GM19328 (cell line): ENCODE results near the gene ADISSP.

Experiments used
- ATAC-seq: cut with Tn5 transposase; IDR thresholded peaks from one replicate; pipeline ENCODE4 v1.9.1; 2021; ENCODE audit warnings: mild to moderate bottlenecking, moderate library complexity; ENCODE audit not compliant: unreplicated experiment

Gene ADISSP

DNA sequence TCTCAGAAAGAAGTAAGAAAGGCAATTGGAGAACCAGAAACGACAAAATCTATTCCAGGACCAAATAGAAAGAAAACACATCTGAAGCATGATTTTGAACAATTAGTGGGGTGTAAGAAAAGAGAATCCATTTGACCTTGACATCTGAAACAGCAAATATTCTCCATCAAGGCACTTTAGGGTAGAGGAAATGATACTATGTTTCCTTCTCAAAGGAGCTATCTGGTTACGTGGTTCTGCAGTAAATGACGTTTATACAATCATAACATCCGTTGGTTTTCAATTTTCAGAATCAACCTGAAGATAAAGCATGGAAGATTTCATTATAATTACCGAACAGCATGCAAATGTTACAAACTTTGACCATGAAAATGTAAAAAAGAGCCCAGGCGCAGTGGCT, 46.9 kb downstream of the ADISSP start:
- no peak for ATAC-seq

DNA sequence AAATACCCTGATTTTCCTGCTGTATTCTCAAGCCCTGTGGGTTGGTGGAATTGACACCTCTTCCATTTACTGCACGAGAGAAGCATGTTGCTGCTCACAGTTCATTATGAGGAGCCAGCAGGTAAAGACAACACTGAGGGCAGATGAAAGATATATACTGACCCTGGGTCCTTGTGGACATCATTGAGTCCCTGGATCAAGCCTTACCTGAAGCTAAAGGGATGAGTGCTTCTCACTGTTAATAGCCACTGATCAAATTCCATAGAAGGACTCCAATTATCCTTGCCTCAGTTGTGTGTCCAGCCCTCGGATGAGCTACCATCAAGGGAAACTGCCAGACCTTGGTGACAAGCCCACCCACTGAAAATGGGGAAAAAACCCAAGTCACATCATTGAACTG, 47.5 kb downstream of the ADISSP start:
- ATAC-seq = no peak

DNA sequence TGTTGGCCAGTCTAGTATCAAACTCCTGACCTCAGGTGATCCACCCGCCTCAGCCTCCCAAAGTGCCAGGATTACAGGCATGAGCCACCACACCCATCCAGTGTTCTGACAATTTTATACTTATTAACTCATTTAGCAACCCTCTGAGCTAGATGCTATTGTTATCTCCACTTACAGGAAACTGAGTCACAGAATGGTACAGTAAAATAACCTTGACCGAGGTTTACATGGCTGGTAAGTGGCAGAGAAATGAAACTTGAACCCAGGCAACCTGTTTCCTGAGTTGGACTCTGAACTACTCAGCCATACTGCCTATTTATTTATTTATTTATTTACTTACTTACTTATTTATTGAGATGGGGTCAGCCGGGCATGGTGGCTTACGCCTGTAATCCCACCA, 48.5 kb downstream of the ADISSP start:
- no peak for ATAC-seq

DNA sequence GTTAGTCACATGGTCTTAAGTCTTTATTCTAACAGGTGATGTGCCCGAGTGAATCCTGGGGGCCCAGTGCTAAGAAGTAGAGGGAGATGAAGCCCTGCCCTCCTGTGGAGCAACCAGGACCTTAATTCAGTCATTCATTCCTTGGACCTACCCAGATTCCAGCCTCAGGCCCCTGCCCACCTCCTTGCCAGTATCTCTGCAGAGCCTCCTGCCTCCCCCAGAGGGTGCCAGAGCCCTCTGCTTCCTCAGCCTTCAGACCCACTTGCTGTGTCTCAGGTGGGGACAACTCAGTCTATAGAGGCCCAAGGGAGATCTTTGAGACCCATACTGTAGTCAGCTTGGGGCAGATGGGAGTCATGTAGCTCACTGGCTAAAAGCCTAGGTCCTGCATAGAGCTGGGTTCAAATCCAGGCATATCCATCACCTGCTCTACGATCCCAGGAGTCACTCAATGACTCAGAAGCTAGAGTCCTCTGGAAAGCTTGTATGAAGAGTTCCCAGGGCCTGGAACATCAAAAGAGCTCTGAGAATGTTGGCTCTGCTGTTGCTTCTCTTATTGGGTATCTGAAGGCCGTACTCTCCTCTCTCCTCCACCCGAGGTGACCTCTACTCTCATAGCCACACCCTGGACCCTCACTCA, 51.2 kb downstream of the ADISSP start:
- no peak for ATAC-seq

DNA sequence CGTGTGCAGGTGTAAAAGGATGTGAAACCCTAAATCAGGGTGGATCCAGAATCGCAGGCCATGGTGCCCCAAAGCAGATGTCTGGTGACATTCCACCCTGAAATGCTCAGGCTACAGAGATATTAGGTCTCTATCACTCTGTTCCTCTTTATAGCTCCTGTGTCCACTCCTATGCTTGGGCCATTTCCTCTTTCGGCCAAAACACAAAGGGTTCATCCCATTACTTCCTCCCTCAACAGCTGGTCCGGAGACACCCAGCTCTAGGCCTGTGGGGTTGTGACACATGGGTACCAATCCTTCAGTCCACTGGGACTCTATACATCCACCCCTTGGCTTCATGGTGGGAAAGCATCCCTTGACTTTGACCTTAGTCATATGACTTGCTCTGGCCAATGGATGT, 53.5 kb downstream of the ADISSP start:
- ATAC-seq = no peak

DNA sequence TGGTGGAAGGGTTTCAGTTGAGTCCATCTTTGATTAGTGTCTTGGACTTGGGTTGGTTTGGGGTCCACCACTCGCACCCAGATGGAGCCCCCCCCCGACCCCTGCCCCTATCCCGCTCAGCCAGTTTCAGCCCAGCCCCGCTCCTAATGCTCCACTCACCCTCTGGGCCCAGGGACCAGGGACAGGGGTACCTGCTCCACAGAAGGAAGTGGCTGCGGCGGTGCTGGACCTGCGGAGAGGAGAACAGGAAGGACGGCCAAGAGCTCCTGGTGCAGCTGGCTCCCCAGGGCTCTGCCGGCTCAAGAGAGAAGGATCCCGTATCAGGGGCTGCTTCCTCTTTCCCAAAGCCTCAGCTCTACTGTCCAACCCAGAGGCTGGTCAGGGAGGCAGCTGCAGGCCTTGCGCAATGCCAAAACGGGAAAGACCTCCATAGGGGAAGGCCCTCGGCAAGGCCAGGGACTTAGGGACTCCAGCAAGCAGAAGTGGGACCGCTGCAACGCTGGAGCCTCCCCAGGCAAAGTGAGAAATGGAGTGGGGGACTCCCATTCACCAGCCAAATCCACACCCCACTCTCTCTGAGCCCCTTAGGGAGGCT, 55.2 kb downstream of the ADISSP start, which contains the start of gene SIGLEC1:
SIGLEC1 (minus strand) TSS at position 322 of the 595 bp plus-strand sequence. CDS start 5,472 bp downstream, outside the sequence.
- ATAC-seq = no peak

DNA sequence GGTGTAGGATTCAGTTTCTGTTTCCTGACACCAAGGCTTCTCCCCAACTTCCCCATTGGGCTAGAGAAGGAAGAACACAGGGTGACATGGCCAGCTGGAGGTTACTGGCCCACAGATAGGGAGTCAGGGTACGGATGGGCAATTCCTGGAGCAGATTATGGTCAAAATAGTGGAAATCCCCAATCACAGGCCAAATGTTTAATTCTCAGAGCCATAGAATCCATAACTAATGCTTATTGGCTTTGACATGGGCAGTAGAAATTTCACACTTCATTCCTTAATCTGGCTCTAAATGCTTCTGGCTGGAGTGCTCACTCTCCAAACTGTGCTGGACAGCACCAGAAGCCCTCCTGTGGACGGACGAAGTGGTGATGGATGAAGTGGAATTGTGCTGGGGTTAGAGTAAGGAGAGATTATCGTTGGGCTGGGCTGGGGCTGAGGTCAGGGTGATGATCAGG, 56.0 kb downstream of the ADISSP start:
- ATAC-seq = no peak

DNA sequence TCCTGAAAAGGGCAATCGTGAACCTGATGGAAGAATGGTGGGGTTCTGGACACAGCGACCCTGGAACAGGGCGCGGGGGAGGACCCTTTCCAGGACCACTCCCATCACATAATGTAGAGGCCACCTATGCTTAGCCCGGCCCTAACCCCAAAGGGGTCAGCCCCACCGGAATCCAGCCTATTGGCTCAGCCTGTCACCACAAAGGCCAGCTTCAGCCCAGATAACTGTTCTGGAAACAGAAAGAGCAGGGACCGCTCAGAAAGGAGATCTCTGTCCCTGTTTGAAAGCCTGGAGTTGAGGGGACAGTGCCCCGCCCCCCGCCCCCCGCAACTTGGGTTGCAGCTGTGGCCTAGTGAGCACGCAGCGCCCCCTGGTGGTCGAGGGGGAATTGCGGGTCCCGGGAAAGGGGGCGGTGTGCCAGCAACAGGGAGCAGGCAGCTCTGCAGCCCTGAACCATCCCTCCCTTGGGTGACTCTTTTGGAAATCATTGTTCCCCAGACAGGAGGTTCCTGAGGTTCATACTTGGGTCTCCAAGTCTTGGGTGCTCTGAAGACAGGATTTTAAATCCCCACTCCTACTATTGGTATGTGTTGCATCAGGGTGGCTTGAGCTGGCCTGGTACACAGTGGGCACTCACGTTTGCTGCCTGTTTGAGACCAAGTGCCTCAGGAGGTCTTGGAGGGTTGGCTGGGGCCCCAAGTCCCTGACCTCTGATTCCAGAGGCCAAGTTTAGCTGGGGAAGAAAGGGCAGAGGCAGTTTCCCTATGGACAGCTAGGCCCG, 56.7 kb downstream of the ADISSP start:
- no peak for ATAC-seq

DNA sequence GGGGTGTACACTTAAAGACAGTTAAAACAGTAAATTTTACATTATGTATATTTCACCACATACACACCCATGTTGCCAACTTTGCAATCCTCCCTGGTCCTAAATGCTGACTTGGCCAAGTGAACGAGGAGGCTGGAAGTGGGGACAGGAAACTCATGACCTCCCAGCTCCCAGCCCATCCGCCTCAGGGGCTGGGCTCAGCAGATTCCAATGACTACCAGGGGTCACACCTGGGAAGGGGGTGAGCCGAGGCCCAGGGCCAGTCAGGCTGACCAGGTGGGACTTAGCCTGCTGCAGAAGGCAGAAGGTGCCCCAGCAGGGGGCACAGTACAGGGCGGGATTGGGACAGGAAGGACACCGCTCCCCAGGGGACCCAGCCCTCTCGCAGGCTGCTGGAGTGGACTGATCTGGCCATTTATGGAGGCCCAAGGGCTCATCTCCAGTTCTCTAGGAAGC, 57.5 kb downstream of the ADISSP start:
- no peak for ATAC-seq

DNA sequence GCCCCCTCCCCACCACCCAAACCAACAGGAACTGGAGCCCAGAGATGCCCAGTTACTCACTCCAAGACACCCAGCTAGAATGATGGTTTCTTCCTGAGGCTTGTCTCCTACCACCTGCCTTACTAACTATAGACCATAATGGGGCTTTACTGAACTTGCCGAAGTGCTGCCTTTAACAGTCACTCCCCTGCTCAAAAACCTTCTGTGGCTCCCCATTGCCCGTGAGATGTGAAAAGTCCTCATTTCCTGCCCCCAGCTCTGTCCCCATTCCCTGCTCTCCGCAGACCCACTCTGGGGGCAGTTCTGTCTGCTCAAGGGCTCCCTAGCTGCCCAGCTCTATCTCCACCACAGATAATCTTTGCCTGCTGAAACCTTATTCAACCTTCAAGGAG, 60.0 kb downstream of the ADISSP start:
- no peak for ATAC-seq

DNA sequence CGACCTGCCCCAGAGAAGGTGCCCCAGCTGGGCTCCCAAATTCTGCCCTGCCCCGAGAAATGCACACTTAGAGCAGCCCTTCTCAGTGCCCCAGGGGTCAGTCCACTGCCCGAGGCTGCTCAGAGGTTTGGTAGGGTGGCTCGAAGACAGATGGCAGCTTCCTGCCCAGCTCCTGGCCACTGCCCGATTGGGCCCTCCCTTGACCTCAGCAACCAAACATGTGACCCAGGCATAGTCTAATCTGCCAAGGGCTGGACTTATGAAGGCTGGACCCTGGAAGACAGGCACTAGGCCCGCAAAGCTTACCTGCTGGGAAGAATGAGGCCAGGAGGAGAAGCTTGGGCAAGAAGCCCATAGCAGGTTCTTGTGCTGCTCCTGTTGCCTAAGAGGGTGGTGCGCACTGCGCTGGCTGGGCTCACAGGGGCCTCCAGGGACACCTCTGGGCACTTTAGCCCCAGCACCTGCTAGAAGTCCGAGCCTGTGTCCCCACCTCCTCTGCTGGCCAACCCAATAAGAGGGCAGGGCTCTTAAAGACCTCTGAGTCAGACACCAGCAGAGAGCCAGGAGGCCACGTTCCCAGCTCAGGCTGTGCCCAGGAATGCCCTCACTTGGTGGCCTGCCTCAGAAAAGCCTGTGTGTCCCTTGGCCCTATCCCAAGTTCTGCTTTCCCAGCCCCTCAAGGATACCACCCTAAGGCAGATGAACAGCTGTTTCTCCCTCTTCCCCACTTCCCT, 60.6 kb downstream of the ADISSP start:
- no peak for ATAC-seq

DNA sequence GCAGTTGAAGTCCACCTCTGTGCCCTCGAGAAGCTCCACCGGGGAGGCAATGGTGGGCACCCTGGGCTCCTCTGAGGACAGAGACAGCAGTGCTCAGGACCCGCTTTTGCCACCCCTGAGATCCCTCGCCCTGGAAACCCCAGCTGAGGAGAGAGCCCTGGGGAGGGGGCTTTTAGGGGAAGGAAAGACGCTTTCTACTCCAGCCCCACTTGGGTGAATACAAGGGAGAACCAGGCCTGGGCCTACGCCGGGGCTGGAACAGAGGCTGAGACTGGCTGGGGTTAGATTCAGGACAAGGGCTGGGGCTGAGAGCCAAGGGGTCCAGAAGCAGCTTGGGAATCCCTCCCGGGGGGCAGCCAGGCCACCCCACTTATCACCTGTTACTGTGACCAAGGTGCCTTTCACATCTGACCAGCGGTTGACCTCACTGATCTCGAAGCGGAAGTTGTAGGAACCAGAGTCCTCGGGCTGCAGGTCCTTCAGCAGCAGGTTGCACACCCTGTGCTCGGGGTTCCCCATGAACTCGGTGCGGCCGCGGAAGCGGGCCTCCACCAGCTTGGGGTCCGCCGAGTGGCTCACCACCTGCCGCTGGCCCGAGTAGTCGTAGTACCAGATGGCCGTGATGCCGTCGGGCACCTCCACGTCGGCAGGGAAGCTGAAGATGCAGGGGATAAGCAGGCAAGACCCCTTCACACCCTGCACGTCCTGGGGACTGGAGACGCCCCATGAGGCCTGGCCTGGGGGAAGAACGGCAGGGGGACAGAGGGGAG, 61.4 kb downstream of the ADISSP start:
- no peak for ATAC-seq

DNA sequence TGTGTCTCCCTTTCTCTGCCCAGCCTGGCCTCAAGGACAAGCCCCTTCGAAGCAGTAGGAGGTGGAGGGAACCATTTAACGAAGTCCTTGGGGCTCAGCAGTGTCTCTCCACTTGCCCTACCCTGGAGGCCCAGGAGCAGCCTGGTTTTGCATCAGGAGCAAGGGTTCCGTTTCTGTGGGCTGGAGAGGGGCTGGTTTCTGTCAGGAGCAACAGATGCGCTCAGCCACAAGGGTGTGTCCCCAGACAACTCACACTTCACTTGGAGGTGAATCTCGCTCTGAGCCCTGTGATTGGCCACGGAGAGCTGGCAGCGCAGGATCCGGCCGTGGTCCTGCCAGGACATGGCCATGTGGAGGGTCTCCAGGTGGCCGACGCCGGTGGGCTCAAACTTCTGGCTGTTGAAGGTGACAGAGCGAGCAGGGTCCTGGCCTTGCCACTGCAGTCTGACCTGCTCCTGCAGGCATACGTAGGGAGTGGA, 62.0 kb downstream of the ADISSP start:
- no peak for ATAC-seq

DNA sequence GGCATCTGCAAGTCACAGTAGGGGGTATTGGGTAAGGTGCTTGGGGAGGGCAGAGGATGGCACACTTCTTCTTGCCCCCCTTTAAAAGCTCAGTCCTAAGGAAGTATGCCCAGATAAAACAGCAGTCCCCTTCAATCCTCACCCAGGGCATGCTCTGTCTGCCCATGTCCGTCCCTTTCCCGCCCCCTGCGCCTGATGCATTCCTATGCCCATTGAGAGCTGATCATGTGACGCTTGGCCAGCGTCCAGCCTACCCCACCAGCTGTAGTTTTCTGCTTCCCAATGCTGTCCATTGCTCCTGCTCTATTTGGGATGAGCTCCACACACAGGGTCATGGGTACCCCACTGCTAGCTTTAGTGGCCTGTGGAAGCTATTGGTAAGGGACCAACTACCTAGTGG, 63.5 kb downstream of the ADISSP start:
- no peak for ATAC-seq
